T-helper 2 cell treated with Interferon-gamma antibody and Interleukin-4, amounts not matched to agents 100 ng/mL and 5 ng/mL, for 36 hours (primary cell): Measurements from ENCODE around the gene TPST1. TPM values are rescaled to one million over a fixed set of nuclear protein-coding genes. Genes with fewer than 3 reads are reported as not detected.
"Not testable (repeated sequence)": the region's sequence is repeated elsewhere in the genome, so short reads cannot be mapped to it uniquely, and the experiment has no call there.

Experiments
- intact Hi-C: fragments of 100-400 bp; cut with micrococcal nuclease; formaldehyde crosslinking; loops from one replicate; pipeline ENCODE4 v1.15.1; 2023
- total RNA-seq: library from RNA; stranded (reverse); gene quantifications from 2 replicates; pipeline ENCODE4 v1.2.3, GENCODE V29; 2022

The TPST1 gene
- total RNA-seq, 1 donor from 2014 or later = 0.55 TPM

GRCh38 chr7:66187905-66188304 lies 17.2 kb upstream of the TPST1 start:
- intact Hi-C loops = no loop called here

GRCh38 chr7:66188645-66189044 lies 16.5 kb upstream of the TPST1 start:
- intact Hi-C loops = no loop called here

GRCh38 chr7:66189695-66190503 lies 15.2 kb upstream of the TPST1 start:
- intact Hi-C loops = no loop called here

- intact Hi-C loops = no loop called here
Observed at GRCh38 chr7:66190504-66190857, 14.7 kb upstream of the TPST1 start.

GRCh38 chr7:66193146-66193725 lies 11.9 kb upstream of the TPST1 start:
- intact Hi-C loops = no loop called here

- intact Hi-C loops = no loop called here
Observed at GRCh38 chr7:66198469-66198868, 6.7 kb upstream of the TPST1 start.

- intact Hi-C loops = no loop called here
Observed at GRCh38 chr7:66198956-66199355, 6.2 kb upstream of the TPST1 start.

- intact Hi-C loops = loop anchor here (10.0 kb wide), 1 partner anchor 128 kb away; the partner anchor contains the start of gene ASL
Observed at GRCh38 chr7:66202441-66202840, 2.7 kb upstream of the TPST1 start.

- intact Hi-C loops = loop anchor here (10.0 kb wide), 1 partner anchor 131 kb away; the partner anchor contains the start of gene ASL
Observed at GRCh38 chr7:66205741-66206090, 582 bp downstream of the TPST1 start.

- intact Hi-C loops = loop anchor here (10.0 kb wide), 1 partner anchor 132 kb away; the partner anchor contains the start of gene ASL
Observed at GRCh38 chr7:66206119-66206933, 1.2 kb downstream of the TPST1 start.

GRCh38 chr7:66206934-66207240 lies 1.8 kb downstream of the TPST1 start:
- intact Hi-C loops = loop anchor here (10.0 kb wide), 1 partner anchor 132 kb away; the partner anchor contains the start of gene ASL

GRCh38 chr7:66207540-66207939 lies 2.4 kb downstream of the TPST1 start:
- intact Hi-C loops = loop anchor here (10.0 kb wide), 1 partner anchor 133 kb away; the partner anchor contains the start of gene ASL

- intact Hi-C loops = no loop called here
Observed at GRCh38 chr7:66211429-66211828, 6.3 kb downstream of the TPST1 start.

GRCh38 chr7:66213637-66214036 lies 8.5 kb downstream of the TPST1 start:
- intact Hi-C loops = no loop called here

- intact Hi-C loops = no loop called here
Observed at GRCh38 chr7:66216687-66217086, 11.6 kb downstream of the TPST1 start.

- intact Hi-C loops = no loop called here
Observed at GRCh38 chr7:66219805-66220204, 14.7 kb downstream of the TPST1 start.

- intact Hi-C loops = no loop called here
Observed at GRCh38 chr7:66221442-66221841, 16.3 kb downstream of the TPST1 start.

- intact Hi-C loops = no loop called here
Observed at GRCh38 chr7:66227808-66228207, 22.7 kb downstream of the TPST1 start.

- intact Hi-C loops = not testable (repeated sequence)
Observed at GRCh38 chr7:66231326-66232216, 26.4 kb downstream of the TPST1 start.

- intact Hi-C loops = no loop called here
Observed at GRCh38 chr7:66233638-66234037, 28.5 kb downstream of the TPST1 start.

GRCh38 chr7:66236713-66237303 lies 31.7 kb downstream of the TPST1 start:
- intact Hi-C loops = no loop called here
